HepG2 (cell line): ENCODE measurements around the gene NKIRAS1. TPM values are rescaled to one million over a fixed set of nuclear protein-coding genes. Genes with fewer than 3 reads are reported as not detected.

ENCODE experiments used
- ATAC-seq: fragments of 200-7000 bp; cut with Tn5 transposase; 3 replicates; pipeline ENCODE4 v1.9.1; 2020; ENCODE audit warnings: mild to moderate bottlenecking, moderate library complexity
- BruUV-seq: library from RNA; stranded (reverse); fragments of 400-500 nt; replicated peaks from 2 replicates; lab custom pipeline; 2021; lab: Mats Ljungman, UMichigan
- CTCF ChIA-PET: fragments of 300-600 bp; formaldehyde crosslinking; extraction: SDS; loops from one replicate; lab custom pipeline; 2021; ENCODE audit warnings: low total read pairs, inconsistent platforms, low intra/inter-chr PET ratio; lab: Yijun Ruan, JAX
- POLR2A ChIA-PET: fragments of 350-600 bp; sonication (Branson Sonifier 250); formaldehyde crosslinking; loops from one replicate; lab custom pipeline; 2020; ENCODE audit warnings: antibody characterized with exemption, inconsistent platforms; lab: Yijun Ruan, JAX
- DNase-seq: peaks from one replicate; pipeline ENCODE4 v3.0.0-alpha.2; 2015; ENCODE audit warnings: low spot score
- FAIRE-seq: peaks from 3 replicates; lab custom pipeline; 2011; peaks lifted over from hg19 to GRCh38; lab: Jason Lieb, UNC
- H2AFZ ChIP-seq: one replicate; pipeline ENCODE4 v1.6.1; 2011; ENCODE audit warnings: low read length, inconsistent platforms
- H3K27ac ChIP-seq: fragments of 300-600 bp; 3 replicates; pipeline ENCODE4 v1.8.0; 2011; ENCODE audit warnings: mixed run types, mild to moderate bottlenecking, mixed read lengths, low read length, inconsistent platforms; ENCODE audit not compliant: insufficient read depth; ENCODE audit errors: extremely low read length
- H3K27me3 ChIP-seq, 2 experiments: fragments of 200-600 bp in 1 of 2; 2 replicates in 1 of 2; 3 replicates in 1 of 2; pipeline versions ENCODE4 v1.6.0 to v1.8.0; 2011; ENCODE audit warnings: low read length in 2 of 2, mild to moderate bottlenecking in 2 of 2, moderate library complexity in 2 of 2, inconsistent platforms in 1 of 2; ENCODE audit not compliant: insufficient read depth in 2 of 2, control insufficient read depth in 1 of 2
- H3K36me3 ChIP-seq, 2 experiments: fragments of 200-600 bp in 1 of 2; replicated peaks in 1 of 2; 2 replicates in 1 of 2; 3 replicates in 1 of 2; pipeline versions ENCODE4 v1.5.1 to v1.8.0; 2011; ENCODE audit warnings: low read length in 2 of 2, inconsistent platforms in 1 of 2; ENCODE audit not compliant: insufficient read depth in 2 of 2, control insufficient read depth in 1 of 2
- H3K4me1 ChIP-seq: 2 replicates; pipeline ENCODE4 v1.5.1; 2012; ENCODE audit warnings: low read length, inconsistent platforms; ENCODE audit not compliant: insufficient read depth
- H3K4me2 ChIP-seq: 2 replicates; pipeline ENCODE4 v1.6.0; 2011; ENCODE audit warnings: low read depth, low read length, inconsistent platforms
- H3K4me3 ChIP-seq, 3 experiments: fragments of 200-600 bp in 1 of 3; sonication (generic), shearing (Covaris generic) in 1 of 3; replicated peaks in 1 of 3; 2 replicates each; pipeline ENCODE4 v1.5.1; 2011 to 2016; ENCODE audit warnings: low read length in 3 of 3, inconsistent platforms in 2 of 3, low read depth in 2 of 3, mild to moderate bottlenecking in 2 of 3, control low read depth in 1 of 3, mixed read lengths in 1 of 3; ENCODE audit not compliant: insufficient read depth in 1 of 3
- H3K79me2 ChIP-seq: one replicate; pipeline ENCODE4 v1.6.1; 2011; ENCODE audit warnings: low read length, inconsistent platforms; ENCODE audit not compliant: insufficient read depth
- H3K9ac ChIP-seq: 2 replicates; pipeline ENCODE4 v1.6.0; 2011; ENCODE audit warnings: mild to moderate bottlenecking, low read depth, low read length, inconsistent platforms; ENCODE audit not compliant: insufficient read depth
- H3K9me3 ChIP-seq: 2 replicates; pipeline ENCODE4 v1.5.1; 2012; ENCODE audit warnings: mild to moderate bottlenecking, low read length
- H4K20me1 ChIP-seq: 2 replicates; pipeline ENCODE4 v1.6.0; 2011; ENCODE audit warnings: inconsistent platforms, mild to moderate bottlenecking, low read length, moderate library complexity; ENCODE audit not compliant: insufficient read depth
- CEBPB ChIP-seq: IDR thresholded peaks from 2 replicates; pipeline ENCODE4 v1.6.1; 2011; ENCODE audit warnings: low read depth, low read length, improper control_type of control experiment, borderline replicate concordance
- ELF3 ChIP-seq: IDR thresholded peaks from 2 replicates; pipeline ENCODE4 v1.6.1; 2016; ENCODE audit warnings: missing genetic modification reagents, missing compliant biosample characterization
- FOXA1 ChIP-seq, 2 experiments: fragments of 450-650 bp in 1 of 2; sonication (generic) in 1 of 2; formaldehyde crosslinking in 1 of 2; IDR thresholded peaks; 2 replicates each; pipeline versions ENCODE4 v1.4.0 to v1.6.1; 2016 to 2020; ENCODE audit warnings: missing genetic modification reagents in 1 of 2
- FOXP1 ChIP-seq, 2 experiments: fragments of 450-650 bp in 1 of 2; IDR thresholded peaks; 2 replicates each; pipeline ENCODE4 v1.6.1; 2017 to 2018; ENCODE audit warnings: antibody characterized with exemption in 1 of 2
- HDAC2 ChIP-seq: sonication (generic); formaldehyde crosslinking; IDR thresholded peaks from 2 replicates; pipeline ENCODE4 v1.4.0; 2020; ENCODE audit warnings: missing genetic modification reagents
- HMG20A ChIP-seq: IDR thresholded peaks from 2 replicates; pipeline ENCODE4 v1.6.1; 2016; ENCODE audit warnings: borderline replicate concordance
- KLF16 ChIP-seq, 2 experiments: sonication (generic) in 1 of 2; formaldehyde crosslinking in 1 of 2; IDR thresholded peaks; 2 replicates each; pipeline versions ENCODE4 v1.6.1 to v1.8.0; 2016 to 2023; ENCODE audit warnings: missing genetic modification reagents in 2 of 2, missing compliant biosample characterization in 1 of 2
- MLLT10 ChIP-seq: sonication (generic); formaldehyde crosslinking; IDR thresholded peaks from 2 replicates; pipeline ENCODE4 v1.4.0; 2020; ENCODE audit warnings: missing genetic modification reagents
- PAWR ChIP-seq: sonication (generic); formaldehyde crosslinking; IDR thresholded peaks from 2 replicates; pipeline ENCODE4 v1.4.0; 2020; ENCODE audit warnings: missing genetic modification reagents, mild to moderate bottlenecking, borderline replicate concordance
- PITX1 ChIP-seq: sonication (generic); formaldehyde crosslinking; IDR thresholded peaks from 2 replicates; pipeline ENCODE4 v1.5.1; 2020; ENCODE audit warnings: mild to moderate bottlenecking, missing genetic modification reagents
- RFXANK ChIP-seq: IDR thresholded peaks from 2 replicates; pipeline ENCODE4 v1.6.1; 2016
- RXRB ChIP-seq: IDR thresholded peaks from 2 replicates; pipeline ENCODE4 v1.6.1; 2016; ENCODE audit warnings: borderline replicate concordance, missing genetic modification reagents, missing compliant biosample characterization
- SALL2 ChIP-seq: sonication (generic); formaldehyde crosslinking; IDR thresholded peaks from 2 replicates; pipeline ENCODE4 v1.8.1; 2023; ENCODE audit warnings: mild to moderate bottlenecking, missing genetic modification reagents, inconsistent platforms
- SOX6 ChIP-seq, 2 experiments: fragments of 450-650 bp in 1 of 2; sonication (generic) in 1 of 2; formaldehyde crosslinking in 1 of 2; IDR thresholded peaks; 2 replicates each; pipeline versions ENCODE4 v1.4.0 to v1.6.1; 2017 to 2020; ENCODE audit warnings: antibody characterized with exemption in 1 of 2, mild to moderate bottlenecking in 1 of 2, missing genetic modification reagents in 1 of 2
- TCF7 ChIP-seq: sonication (generic); IDR thresholded peaks from 2 replicates; pipeline ENCODE4 v1.6.1; 2016; ENCODE audit warnings: antibody characterized with exemption, low read depth
- THAP11 ChIP-seq: IDR thresholded peaks from 2 replicates; pipeline ENCODE4 v1.6.1; 2016; ENCODE audit warnings: missing biosample characterization, missing genetic modification reagents
- ZNF224 ChIP-seq: sonication (generic); formaldehyde crosslinking; IDR thresholded peaks from 2 replicates; pipeline ENCODE4 v1.5.0; 2020; ENCODE audit warnings: mild to moderate bottlenecking, missing genetic modification reagents
- ZNF256 ChIP-seq: sonication (generic); formaldehyde crosslinking; conservative IDR thresholded peaks from 2 replicates; pipeline ENCODE4 v1.4.0; 2020; ENCODE audit warnings: missing genetic modification reagents
- ZNF747 ChIP-seq: sonication (generic); formaldehyde crosslinking; IDR thresholded peaks from 2 replicates; pipeline ENCODE4 v1.8.1; 2023; ENCODE audit warnings: missing genetic modification reagents, mild to moderate bottlenecking, borderline replicate concordance
- ZNF841 ChIP-seq: sonication (generic); formaldehyde crosslinking; IDR thresholded peaks from 2 replicates; pipeline ENCODE4 v1.8.1; 2023; ENCODE audit warnings: missing genetic modification reagents, borderline replicate concordance
- ZSCAN30 ChIP-seq: sonication (generic); formaldehyde crosslinking; IDR thresholded peaks from 2 replicates; pipeline ENCODE4 v1.5.0; 2020; ENCODE audit warnings: mild to moderate bottlenecking, missing genetic modification reagents
- WGBS: methylation state at CpG from one replicate; pipeline ENCODE4 v1.1.6; 2017; ENCODE audit warnings: low lambda C conversion rate; 5-methylcytosine and 5-hydroxymethylcytosine counted together
- in situ Hi-C: cut with HindIII; loops from 2 replicates; pipeline ENCODE4 v1.10.0; 2017; ENCODE audit warnings: low pct_unique_long_range_greater_than_20kb; ENCODE audit not compliant: extremely low pct_ligation_motif_present
- intact Hi-C: fragments of 100-400 bp; cut with micrococcal nuclease; formaldehyde crosslinking; loops from one replicate; pipeline ENCODE4 v1.10.0; 2022; ENCODE audit not compliant: unreplicated experiment
- polyA plus RNA-seq, 8 experiments: library from polyadenylated mRNA; depleted of rRNA in 3 of 8; stranded (reverse) in 7 of 8; unstranded in 1 of 8; fragments of >200 nt; fragmentation: Illumina TruSeq in 4 of 8; extraction: Trizol in 4 of 8; gene quantifications; 2 replicates each; pipeline versions ENCODE4 v1.2.1 to v1.2.3, GENCODE V29; 2011 to 2016; ENCODE audit warnings: low read depth in 4 of 8, missing spikeins in 1 of 8, mixed read lengths in 1 of 8; ENCODE audit not compliant: insufficient read depth in 1 of 8
- total RNA-seq, 5 experiments: library from RNA; depleted of rRNA; stranded (reverse); fragments of >200 nt; fragmentation: Illumina TruSeq; extraction: Trizol; gene quantifications; 2 replicates each; pipeline ENCODE4 v1.2.3, GENCODE V29; 2016; ENCODE audit warnings: low read depth in 1 of 5
- TF ChIP-seq, protein P1 (sequence below): sonication (generic); formaldehyde crosslinking; IDR thresholded peaks from 2 replicates; pipeline ENCODE4 v1.4.0; 2020; ENCODE audit warnings: missing genetic modification reagents
- TF ChIP-seq, protein P2 (sequence below): sonication (generic); formaldehyde crosslinking; IDR thresholded peaks from 2 replicates; pipeline ENCODE4 v1.8.0; 2022; ENCODE audit warnings: missing genetic modification reagents, mild to moderate bottlenecking, moderate library complexity, borderline replicate concordance
- TF ChIP-seq, protein P3 (sequence below): IDR thresholded peaks from 2 replicates; pipeline ENCODE4 v1.6.1; 2012; ENCODE audit warnings: inconsistent platforms

The NKIRAS1 gene
- total and polyA plus RNA-seq, 2 of the 13 experiments (the other 11 are each of a cell fraction or from before 2014, with no cell fraction given) = 4.3 to 8.0 TPM

DNA sequence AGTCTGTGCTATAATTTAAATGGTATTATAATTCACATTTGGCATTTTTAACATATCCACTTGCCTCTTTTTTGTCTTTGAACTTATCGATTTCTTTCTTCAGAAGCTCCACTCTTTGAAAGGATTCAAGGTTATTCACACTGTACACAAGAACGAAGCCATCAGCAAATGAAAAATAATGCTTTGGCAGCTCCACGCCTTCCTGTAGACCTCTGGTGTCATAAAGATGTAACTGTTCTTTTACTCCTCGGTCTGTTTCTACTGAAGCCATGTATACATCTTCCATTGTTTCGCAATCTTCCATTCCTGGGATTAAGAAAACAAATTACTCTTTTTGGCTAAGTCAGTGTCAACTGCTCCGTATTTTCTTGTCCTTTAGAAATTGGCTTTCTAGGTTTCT, 16.0 kb downstream of the NKIRAS1 start (continued):
- peak; percentile 45; the same call in 1 of the 2 replicates for TF ChIP-seq THAP11 (CRISPR knock-in tag)
- no peak for TF ChIP-seq FOXA1 (IDR thresholded peaks at IDR 0.05)
- TF ChIP-seq FOXA1 (CRISPR knock-in tag; IDR thresholded peaks at IDR 0.05) = peak; percentile 61
- peak; percentile 55; the same call in 1 of the 2 replicates for TF ChIP-seq HMG20A
- TF ChIP-seq KLF16 (CRISPR knock-in tag; IDR thresholded peaks at IDR 0.05) = peak in 1 of 2 experiments; percentile 27; a peak in 1 of 4 replicates
- peak; percentile 50; the same call in 1 of the 2 replicates for TF ChIP-seq RXRB
- peak; percentile 66; the same call in 1 of the 2 replicates for TF ChIP-seq PITX1 (CRISPR knock-in tag)
- peak; percentile 97 for TF ChIP-seq CEBPB
- TF ChIP-seq, protein P1, sequence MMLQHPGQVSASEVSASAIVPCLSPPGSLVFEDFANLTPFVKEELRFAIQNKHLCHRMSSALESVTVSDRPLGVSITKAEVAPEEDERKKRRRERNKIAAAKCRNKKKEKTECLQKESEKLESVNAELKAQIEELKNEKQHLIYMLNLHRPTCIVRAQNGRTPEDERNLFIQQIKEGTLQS = no peak
- TF ChIP-seq ZNF841 = no peak
- no peak for TF ChIP-seq ZNF256 (CRISPR knock-in tag)
- TF ChIP-seq RFXANK (CRISPR knock-in tag) = no peak
- TF ChIP-seq FOXP1 (IDR thresholded peaks at IDR 0.05) = no peak
- TF ChIP-seq FOXP1 (CRISPR knock-in tag; IDR thresholded peaks at IDR 0.05) = peak; percentile 51; the same call in 1 of the 2 replicates
- peak; percentile 18; the same call in 1 of the 2 replicates for TF ChIP-seq HDAC2 (CRISPR knock-in tag)
- no peak for TF ChIP-seq SOX6 (IDR thresholded peaks at IDR 0.05)
- peak; percentile 79 for TF ChIP-seq SOX6 (CRISPR knock-in tag; IDR thresholded peaks at IDR 0.05)
- TF ChIP-seq ELF3 = 0 out of 2 replicates have a peak, but pooled peaks have one; percentile 19
- no peak for TF ChIP-seq ZNF224 (CRISPR knock-in tag)
- TF ChIP-seq TCF7 = peak; percentile 75

DNA sequence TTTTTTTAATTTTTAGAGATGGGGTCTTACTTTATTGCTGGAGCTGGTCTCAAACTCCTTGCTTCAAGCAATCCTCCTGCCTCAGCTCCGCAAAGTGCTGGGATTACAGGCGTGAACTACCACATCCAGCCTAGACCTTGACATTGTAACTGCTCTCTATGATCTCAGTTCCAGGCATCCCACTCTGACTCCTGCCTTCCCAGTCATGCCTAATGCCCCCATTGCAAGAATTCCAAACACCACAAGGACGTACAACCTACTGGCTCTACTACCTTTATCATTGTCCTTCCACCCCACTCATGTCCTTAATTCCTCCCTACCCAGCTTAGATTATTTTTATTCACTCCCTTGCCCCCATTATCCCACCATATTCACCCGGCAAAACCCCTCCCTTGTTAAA, 21.6 kb downstream of the NKIRAS1 start:
- POLR2A ChIA-PET = no interaction called here
- Histone ChIP-seq H3K4me1 (no peaks in the 10 kb centered on the region; the same call in 1 of the 2 replicates), H3K9me3 (no peaks in the 10 kb centered on the region), H4K20me1 (no peaks in the 10 kb centered on the region), H3K79me2 (no peaks in the 10 kb centered on the region), H3K4me3 (no peak overlapping the region), H3K9ac (no peak overlapping the region), H2AFZ (no peak overlapping the region), H3K36me3 (peaks cover 7 to 31% of the 10 kb centered on the region in 2 experiments), H3K27me3 (no peaks in the 10 kb centered on the region), H3K27ac (no peak overlapping the region), H3K4me2 (no peak overlapping the region)
- FAIRE-seq = no peak
- WGBS = over 99% methylated on average over 4 of the region's 4 CpGs
- peak; percentile 30; the same call in 1 of the 3 replicates for ATAC-seq
- CTCF ChIA-PET = no interaction called here
- in situ Hi-C loops (no loop called here), intact Hi-C loops (no loop called here)
- BruUV-seq = no TSS peak
- no peak for DNase-seq
- TF ChIP-seq SALL2 = no peak
- TF ChIP-seq, protein P2, sequence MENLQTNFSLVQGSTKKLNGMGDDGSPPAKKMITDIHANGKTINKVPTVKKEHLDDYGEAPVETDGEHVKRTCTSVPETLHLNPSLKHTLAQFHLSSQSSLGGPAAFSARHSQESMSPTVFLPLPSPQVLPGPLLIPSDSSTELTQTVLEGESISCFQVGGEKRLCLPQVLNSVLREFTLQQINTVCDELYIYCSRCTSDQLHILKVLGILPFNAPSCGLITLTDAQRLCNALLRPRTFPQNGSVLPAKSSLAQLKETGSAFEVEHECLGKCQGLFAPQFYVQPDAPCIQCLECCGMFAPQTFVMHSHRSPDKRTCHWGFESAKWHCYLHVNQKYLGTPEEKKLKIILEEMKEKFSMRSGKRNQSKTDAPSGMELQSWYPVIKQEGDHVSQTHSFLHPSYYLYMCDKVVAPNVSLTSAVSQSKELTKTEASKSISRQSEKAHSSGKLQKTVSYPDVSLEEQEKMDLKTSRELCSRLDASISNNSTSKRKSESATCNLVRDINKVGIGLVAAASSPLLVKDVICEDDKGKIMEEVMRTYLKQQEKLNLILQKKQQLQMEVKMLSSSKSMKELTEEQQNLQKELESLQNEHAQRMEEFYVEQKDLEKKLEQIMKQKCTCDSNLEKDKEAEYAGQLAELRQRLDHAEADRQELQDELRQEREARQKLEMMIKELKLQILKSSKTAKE (CRISPR knock-in tag) = no peak
- TF ChIP-seq, protein P3, sequence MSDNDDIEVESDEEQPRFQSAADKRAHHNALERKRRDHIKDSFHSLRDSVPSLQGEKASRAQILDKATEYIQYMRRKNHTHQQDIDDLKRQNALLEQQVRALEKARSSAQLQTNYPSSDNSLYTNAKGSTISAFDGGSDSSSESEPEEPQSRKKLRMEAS = no peak
- TF ChIP-seq ZNF747 (CRISPR knock-in tag) = no peak
- no peak for TF ChIP-seq ZSCAN30 (CRISPR knock-in tag)
- TF ChIP-seq MLLT10 (CRISPR knock-in tag) = no peak
- TF ChIP-seq PAWR (CRISPR knock-in tag) = no peak
